IPS DF 4.7 (cell line): ENCODE measurements around the gene CHCT1.

Experiments used
- DNase-seq: peaks from one replicate; pipeline ENCODE4 v3.0.0-alpha.2; 2013; ENCODE audit warnings: low spot score; ENCODE audit errors: extremely low read depth

CHCT1 gene

GRCh38 chr17:60439501-60439900, 17.2 kb downstream of the CHCT1 start:
- no peak for DNase-seq

GRCh38 chr17:60442271-60443173, 20.2 kb downstream of the CHCT1 start:
- DNase-seq: no peak

- no peak for DNase-seq
Observed at GRCh38 chr17:60443713-60444112, 21.4 kb downstream of the CHCT1 start.

- no peak for DNase-seq
Observed at GRCh38 chr17:60445144-60445543, 22.9 kb downstream of the CHCT1 start.

- no peak for DNase-seq
Observed at GRCh38 chr17:60447375-60447774, 25.1 kb downstream of the CHCT1 start.

- DNase-seq: no peak
Observed at GRCh38 chr17:60451071-60451470, 28.8 kb downstream of the CHCT1 start.

- no peak for DNase-seq
Observed at GRCh38 chr17:60451965-60452364, 29.7 kb downstream of the CHCT1 start.

GRCh38 chr17:60455378-60455777, 33.1 kb downstream of the CHCT1 start:
- DNase-seq: no peak

GRCh38 chr17:60457148-60457547, 34.9 kb downstream of the CHCT1 start:
- no peak for DNase-seq

- no peak for DNase-seq
Observed at GRCh38 chr17:60461584-60461983, 39.3 kb downstream of the CHCT1 start.

- no peak for DNase-seq
Observed at GRCh38 chr17:60463157-60463835, 41.0 kb downstream of the CHCT1 start.

- DNase-seq: no peak
Observed at GRCh38 chr17:60464343-60464742, 42.1 kb downstream of the CHCT1 start.

- DNase-seq: no peak
Observed at GRCh38 chr17:60468371-60468770, 46.1 kb downstream of the CHCT1 start.

- DNase-seq: no peak
Observed at GRCh38 chr17:60471451-60471850, 49.2 kb downstream of the CHCT1 start.

GRCh38 chr17:60472449-60472848, 50.2 kb downstream of the CHCT1 start:
- DNase-seq: no peak

GRCh38 chr17:60473788-60474187, 51.5 kb downstream of the CHCT1 start:
- DNase-seq: no peak
